Ovary (tissue), 3 donors: ENCODE measurements around the gene ARHGEF6.

ENCODE experiments used
- POLR2A ChIP-seq: fragments of 450-650 bp; IDR thresholded peaks from one replicate; pipeline ENCODE4 v1.6.1; 2017; ENCODE audit warnings: antibody characterized with exemption, mild to moderate bottlenecking, moderate library complexity
- TF ChIP-seq, protein P1 (sequence below), 3 donors: fragments of 450-650 bp in 2 of 3; fragments of 200-600 bp in 1 of 3; IDR thresholded peaks; one replicate each; pipeline versions ENCODE4 v1.5.1 to v1.8.0; 2016 to 2022; ENCODE audit warnings: antibody characterized with exemption in 3 of 3, mild to moderate bottlenecking in 1 of 3
- donor health status: DM: no; HTN: no; CAD: no.

GRCh38 chrX:136765821-136766356 lies 14.8 kb downstream of the ARHGEF6 start:
- no peak for TF ChIP-seq POLR2A
- TF ChIP-seq, protein P1, sequence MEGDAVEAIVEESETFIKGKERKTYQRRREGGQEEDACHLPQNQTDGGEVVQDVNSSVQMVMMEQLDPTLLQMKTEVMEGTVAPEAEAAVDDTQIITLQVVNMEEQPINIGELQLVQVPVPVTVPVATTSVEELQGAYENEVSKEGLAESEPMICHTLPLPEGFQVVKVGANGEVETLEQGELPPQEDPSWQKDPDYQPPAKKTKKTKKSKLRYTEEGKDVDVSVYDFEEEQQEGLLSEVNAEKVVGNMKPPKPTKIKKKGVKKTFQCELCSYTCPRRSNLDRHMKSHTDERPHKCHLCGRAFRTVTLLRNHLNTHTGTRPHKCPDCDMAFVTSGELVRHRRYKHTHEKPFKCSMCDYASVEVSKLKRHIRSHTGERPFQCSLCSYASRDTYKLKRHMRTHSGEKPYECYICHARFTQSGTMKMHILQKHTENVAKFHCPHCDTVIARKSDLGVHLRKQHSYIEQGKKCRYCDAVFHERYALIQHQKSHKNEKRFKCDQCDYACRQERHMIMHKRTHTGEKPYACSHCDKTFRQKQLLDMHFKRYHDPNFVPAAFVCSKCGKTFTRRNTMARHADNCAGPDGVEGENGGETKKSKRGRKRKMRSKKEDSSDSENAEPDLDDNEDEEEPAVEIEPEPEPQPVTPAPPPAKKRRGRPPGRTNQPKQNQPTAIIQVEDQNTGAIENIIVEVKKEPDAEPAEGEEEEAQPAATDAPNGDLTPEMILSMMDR (IDR thresholded peaks at IDR 0.05) = no peak
